MCF 10A (cell line): Measurements from ENCODE around the gene TMCO4. TPM values are rescaled to one million over a fixed set of nuclear protein-coding genes. Genes with fewer than 3 reads are reported as not detected.

Experiments
- BruUV-seq: library from RNA; stranded (reverse); fragments of 400-500 nt; replicated peaks from 2 replicates; lab custom pipeline; 2021; lab: Mats Ljungman, UMichigan
- CTCF ChIA-PET: fragments of 300-600 bp; sonication (Branson Sonifier 250); formaldehyde crosslinking; extraction: SDS; loops from one replicate; lab custom pipeline; 2021; ENCODE audit warnings: antibody characterized with exemption, inconsistent platforms; lab: Yijun Ruan, JAX
- POLR2A ChIA-PET: fragments of 300-600, 350-650 bp; sonication (Branson Sonifier 250); formaldehyde crosslinking; extraction: SDS; loops from one replicate; lab custom pipeline; 2020; ENCODE audit warnings: antibody characterized with exemption, inconsistent platforms; lab: Yijun Ruan, JAX
- DNase-seq: peaks from one replicate; pipeline ENCODE4 v3.0.0-alpha.2; 2018; ENCODE audit not compliant: unreplicated experiment
- H3K27ac Mint-ChIP-seq: one replicate; pipeline ENCODE4 v1.8.0; 2022; ENCODE audit warnings: mild to moderate bottlenecking, low read depth, mixed read lengths; ENCODE audit not compliant: unreplicated experiment
- H3K27me3 Mint-ChIP-seq: one replicate; pipeline ENCODE4 v1.8.0; 2022; ENCODE audit warnings: mixed read lengths; ENCODE audit not compliant: insufficient read depth, unreplicated experiment
- H3K36me3 Mint-ChIP-seq: one replicate; pipeline ENCODE4 v1.8.0; 2022; ENCODE audit warnings: mild to moderate bottlenecking, moderate library complexity, mixed read lengths; ENCODE audit not compliant: insufficient read depth, unreplicated experiment
- H3K4me1 Mint-ChIP-seq: one replicate; pipeline ENCODE4 v1.8.0; 2022; ENCODE audit warnings: mixed read lengths; ENCODE audit not compliant: insufficient read depth, unreplicated experiment
- H3K4me3 Mint-ChIP-seq: one replicate; pipeline ENCODE4 v1.8.0; 2022; ENCODE audit warnings: mild to moderate bottlenecking, moderate library complexity, mixed read lengths; ENCODE audit not compliant: unreplicated experiment
- H3K9me3 Mint-ChIP-seq: one replicate; pipeline ENCODE4 v1.8.0; 2022; ENCODE audit warnings: mixed read lengths; ENCODE audit not compliant: unreplicated experiment
- CTCF ChIP-seq: fragments of 200-600 bp; IDR thresholded peaks from one replicate; pipeline ENCODE4 v1.8.0; 2022; ENCODE audit warnings: antibody characterized with exemption, mild to moderate bottlenecking; ENCODE audit not compliant: unreplicated experiment
- intact Hi-C: fragments of 100-400 bp; cut with micrococcal nuclease; formaldehyde crosslinking; loops from 2 replicates; pipeline ENCODE4 v1.14.1; 2022
- total RNA-seq: library from RNA; stranded (reverse); gene quantifications from 2 replicates; pipeline ENCODE4 v1.2.3, GENCODE V29; 2022

Gene TMCO4
- total RNA-seq, 1 experiment from 2014 or later = 20.5 TPM

GRCh38 chr1:19688041-19688842 is 111.5 kb downstream of the TMCO4 start:
- no peak overlapping the region for H3K27ac Mint-ChIP-seq
- H3K9me3 Mint-ChIP-seq = no peaks in the 10 kb centered on the region
- POLR2A ChIA-PET = no interaction called here
- DNase-seq = no peak
- no peaks in the 10 kb centered on the region for H3K27me3 Mint-ChIP-seq
- H3K36me3 Mint-ChIP-seq = no peaks in the 10 kb centered on the region
- intact Hi-C loops = no loop called here
- BruUV-seq = no TSS peak
- CTCF ChIA-PET = interaction anchor here (0.6 to 1.2 kb wide), 2 partner anchors 8 to 16 kb away, joined by 3 to 6 read pairs; no protein-coding TSS in a partner anchor
- no peak for TF ChIP-seq CTCF
- no peaks in the 10 kb centered on the region for H3K4me1 Mint-ChIP-seq
- H3K4me3 Mint-ChIP-seq = no peak overlapping the region

- peaks cover 2% of the 10 kb centered on the region for H3K4me1 Mint-ChIP-seq
- ChIA-PET CTCF (interaction anchor here (0.6 kb wide), 1 partner anchor 9 kb away, joined by 3 read pairs; no protein-coding TSS in a partner anchor), POLR2A (no interaction called here)
- no peak overlapping the region for H3K4me3 Mint-ChIP-seq
- intact Hi-C loops = no loop called here
- TF ChIP-seq CTCF = no peak
- no peaks in the 10 kb centered on the region for H3K27me3 Mint-ChIP-seq
- DNase-seq = no peak
- no peaks in the 10 kb centered on the region for H3K9me3 Mint-ChIP-seq
- H3K36me3 Mint-ChIP-seq = no peaks in the 10 kb centered on the region
- no TSS peak for BruUV-seq
- H3K27ac Mint-ChIP-seq = no peak overlapping the region
Measured at GRCh38 chr1:19687414-19687813, 112.3 kb downstream of the TMCO4 start.

GRCh38 chr1:19685994-19686393 is 113.7 kb downstream of the TMCO4 start:
- H3K36me3 Mint-ChIP-seq = no peaks in the 10 kb centered on the region
- no peaks in the 10 kb centered on the region for H3K9me3 Mint-ChIP-seq
- H3K27ac Mint-ChIP-seq = no peak overlapping the region
- ChIA-PET CTCF (interaction anchor here (1.8 to 2.7 kb wide), 2 partner anchors 19 to 24 kb away, joined by 4 to 13 read pairs; no protein-coding TSS in a partner anchor), POLR2A (no interaction called here)
- intact Hi-C loops = no loop called here
- H3K27me3 Mint-ChIP-seq = no peaks in the 10 kb centered on the region
- TF ChIP-seq CTCF = no peak
- H3K4me3 Mint-ChIP-seq = no peak overlapping the region
- peaks cover 8% of the 10 kb centered on the region for H3K4me1 Mint-ChIP-seq
- DNase-seq = no peak
- no TSS peak for BruUV-seq

GRCh38 chr1:19684677-19685076 is 115.0 kb downstream of the TMCO4 start:
- no peak for DNase-seq
- no TSS peak for BruUV-seq
- ChIA-PET POLR2A (no interaction called here), CTCF (interaction anchor here (1.8 to 2.7 kb wide), 2 partner anchors 20 to 22 kb away, joined by 4 to 13 read pairs; no protein-coding TSS in a partner anchor)
- Mint-ChIP-seq H3K9me3 (no peaks in the 10 kb centered on the region), H3K27me3 (no peaks in the 10 kb centered on the region), H3K36me3 (no peaks in the 10 kb centered on the region), H3K4me1 (peaks cover 8% of the 10 kb centered on the region), H3K4me3 (no peak overlapping the region), H3K27ac (no peak overlapping the region)
- intact Hi-C loops = no loop called here
- TF ChIP-seq CTCF = no peak
